Panc1 (cell line): ENCODE data around the gene PMPCA.

ENCODE experiments used
- CTCF ChIP-seq: fragments of 450-650 bp; IDR thresholded peaks from 2 replicates; pipeline ENCODE4 v1.5.1; 2017; ENCODE audit warnings: mild to moderate bottlenecking
- POLR2AphosphoS5 ChIP-seq: IDR thresholded peaks from 2 replicates; pipeline ENCODE4 v1.6.1; 2012; ENCODE audit warnings: mild to moderate bottlenecking, low read depth, low read length, moderate library complexity

- TF ChIP-seq CTCF (no peak), POLR2AphosphoS5 (no peak)
Observed at GRCh38 chr9:136429075-136429628, 18.7 kb downstream of the PMPCA start.
